Measurements from ENCODE around the gene CEMIP. TPM values are rescaled to one million over a fixed set of nuclear protein-coding genes. Genes with fewer than 3 reads are reported as not detected.
A peak's percentile ranks its signal among the peaks of the same experiment; 100 is the strongest.

Gene CEMIP
- total RNA-seq, 1 donor from 2014 or later: under 0.01 TPM

GRCh38 chr15:80974914-80975313 is 195.7 kb downstream of the CEMIP start:
- no peak for DNase-seq (ENCODE audit: low read depth)
- Histone ChIP-seq H3K27me3 (ENCODE audit: control insufficient read depth, insufficient read depth, low read length) (no peaks in the 10 kb centered on the region), H3K4me3 (ENCODE audit: low read depth, low read length) (no peak overlapping the region), H3K36me3 (ENCODE audit: control insufficient read depth, insufficient read depth, low read length) (peaks cover 2% of the 10 kb centered on the region)
- no peak for TF ChIP-seq CTCF (IDR thresholded peaks at IDR 0.05; ENCODE audit: insufficient read depth, low read length, poor library complexity, severe bottlenecking)

- DNase-seq (ENCODE audit: low read depth): no peak
- Histone ChIP-seq H3K27me3 (ENCODE audit: control insufficient read depth, insufficient read depth, low read length) (no peaks in the 10 kb centered on the region), H3K4me3 (ENCODE audit: low read depth, low read length) (no peak overlapping the region), H3K36me3 (ENCODE audit: control insufficient read depth, insufficient read depth, low read length) (peaks cover 2% of the 10 kb centered on the region)
- no peak for TF ChIP-seq CTCF (IDR thresholded peaks at IDR 0.05; ENCODE audit: insufficient read depth, low read length, poor library complexity, severe bottlenecking)
Measured at GRCh38 chr15:80976851-80977250, 197.7 kb downstream of the CEMIP start.

GRCh38 chr15:80977627-80978036 is 198.5 kb downstream of the CEMIP start:
- TF ChIP-seq CTCF (IDR thresholded peaks at IDR 0.05; ENCODE audit: insufficient read depth, low read length, poor library complexity, severe bottlenecking): peak; percentile 18
- Histone ChIP-seq H3K36me3 (ENCODE audit: control insufficient read depth, insufficient read depth, low read length) (peaks cover 2% of the 10 kb centered on the region), H3K4me3 (ENCODE audit: low read depth, low read length) (no peak overlapping the region), H3K27me3 (ENCODE audit: control insufficient read depth, insufficient read depth, low read length) (no peaks in the 10 kb centered on the region)
- no peak for DNase-seq (ENCODE audit: low read depth)

- no peak for TF ChIP-seq CTCF (IDR thresholded peaks at IDR 0.05; ENCODE audit: insufficient read depth, low read length, poor library complexity, severe bottlenecking)
- H3K4me3 ChIP-seq (ENCODE audit: low read depth, low read length): no peak overlapping the region
- no peaks in the 10 kb centered on the region for H3K27me3 ChIP-seq (ENCODE audit: control insufficient read depth, insufficient read depth, low read length)
- DNase-seq (ENCODE audit: low read depth): no peak
- peaks cover 2% of the 10 kb centered on the region for H3K36me3 ChIP-seq (ENCODE audit: control insufficient read depth, insufficient read depth, low read length)
Measured at GRCh38 chr15:80978685-80979329, 199.6 kb downstream of the CEMIP start.

GRCh38 chr15:80979538-80980200 is 200.5 kb downstream of the CEMIP start:
- no peak for TF ChIP-seq CTCF (IDR thresholded peaks at IDR 0.05; ENCODE audit: insufficient read depth, low read length, poor library complexity, severe bottlenecking)
- peaks cover 2% of the 10 kb centered on the region for H3K36me3 ChIP-seq (ENCODE audit: control insufficient read depth, insufficient read depth, low read length)
- DNase-seq (ENCODE audit: low read depth): no peak
- no peak overlapping the region for H3K4me3 ChIP-seq (ENCODE audit: low read depth, low read length)
- H3K27me3 ChIP-seq (ENCODE audit: control insufficient read depth, insufficient read depth, low read length): no peaks in the 10 kb centered on the region

Measured in kidney epithelial cell (primary cell).